Stimulated activated CD4-positive, alpha-beta T cell treated with anti-CD3 and anti-CD28 coated beads, Interleukin-1b, Interleukin-23, amount 100 ng/mL, for 4 hours (primary cell): ENCODE data around the gene LRFN2.

Source experiments
- DNase-seq, 2 donors: peaks; one replicate each; pipeline ENCODE4 v3.0.0-alpha.2; 2020; ENCODE audit warnings: low read depth in 2 of 2

LRFN2 gene

DNA sequence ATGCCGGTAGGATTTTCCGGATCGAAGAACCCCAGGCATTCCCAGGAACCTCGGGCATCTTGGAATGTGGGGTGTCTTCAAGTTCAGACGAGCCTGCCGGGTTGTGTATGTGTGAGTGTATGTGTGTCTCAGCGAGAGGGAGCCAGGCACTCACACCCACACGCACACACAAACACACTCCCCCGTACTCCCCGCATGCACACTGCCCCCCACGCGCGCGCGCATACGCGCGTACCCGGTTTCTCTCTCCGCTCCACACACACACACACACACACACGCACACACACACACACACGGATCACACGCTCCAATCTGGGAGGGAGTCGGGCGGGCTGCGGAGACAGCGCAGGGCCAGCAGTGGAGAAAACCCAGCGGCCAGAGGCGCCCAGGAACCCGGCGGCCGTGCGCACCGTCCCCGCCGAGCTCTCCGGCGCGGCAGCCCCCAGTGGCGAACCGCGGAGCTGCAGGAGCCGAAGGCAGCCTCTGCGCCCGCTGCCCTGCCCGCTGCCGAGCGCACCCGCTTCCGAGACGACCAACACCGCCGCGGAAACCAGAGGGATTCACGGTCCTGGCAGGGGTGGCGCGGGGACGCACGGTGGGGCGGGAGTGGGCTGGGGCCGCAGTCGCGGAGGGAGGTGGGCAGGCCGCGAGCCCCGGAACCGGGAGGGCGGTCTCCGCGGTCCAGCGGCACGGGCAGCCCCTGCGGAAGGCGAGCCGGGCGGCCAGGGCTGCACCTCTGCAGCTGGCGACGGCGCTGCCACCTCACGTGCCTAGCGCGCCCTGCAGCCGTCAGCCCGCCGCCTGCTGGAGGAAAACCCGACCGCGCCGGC is at the start of gene LRFN2:
Gene LRFN2, minus strand, starts transcription at position 125 of the 830 bp plus-strand sequence.
- peak; percentile 57 to 67 for DNase-seq

DNA sequence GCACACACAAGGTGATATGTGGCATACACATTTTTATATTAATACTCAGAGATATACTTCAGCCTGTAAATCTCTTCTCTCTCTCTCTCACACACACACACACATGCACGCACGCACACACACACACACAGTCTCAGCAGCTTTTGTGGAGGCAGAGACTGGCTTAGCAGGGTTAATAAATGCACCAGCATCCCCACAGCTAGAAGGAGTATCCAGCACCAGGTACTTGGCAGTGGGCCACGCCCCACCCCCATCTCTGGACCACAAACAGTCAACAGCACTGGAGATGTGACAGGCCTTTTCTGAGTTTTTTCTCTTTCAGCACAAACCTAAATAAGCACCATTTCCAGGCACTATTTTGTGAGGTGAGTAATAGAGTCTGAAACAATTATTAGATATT is 47.3 kb upstream of the LRFN2 start:
- DNase-seq: no peak

DNA sequence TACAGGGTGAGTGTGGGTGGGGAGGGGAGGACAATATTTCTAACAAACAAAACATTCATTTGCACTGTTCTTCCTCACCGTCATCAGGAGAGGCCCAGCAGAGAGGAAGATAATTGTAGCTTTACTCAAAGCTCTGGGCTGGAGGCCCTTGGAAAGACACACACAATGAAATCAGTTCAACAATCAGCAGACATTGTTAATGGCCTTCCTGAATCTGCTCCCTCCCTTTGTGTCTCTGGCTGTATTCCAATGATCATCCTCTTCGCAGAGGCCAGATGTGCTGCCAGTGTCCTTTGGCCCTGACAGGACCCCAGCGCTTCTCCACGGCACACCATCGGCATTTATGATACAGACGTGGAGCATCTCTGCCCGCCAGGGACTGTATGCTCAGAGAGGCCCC is 44.6 kb upstream of the LRFN2 start:
- DNase-seq: no peak

DNA sequence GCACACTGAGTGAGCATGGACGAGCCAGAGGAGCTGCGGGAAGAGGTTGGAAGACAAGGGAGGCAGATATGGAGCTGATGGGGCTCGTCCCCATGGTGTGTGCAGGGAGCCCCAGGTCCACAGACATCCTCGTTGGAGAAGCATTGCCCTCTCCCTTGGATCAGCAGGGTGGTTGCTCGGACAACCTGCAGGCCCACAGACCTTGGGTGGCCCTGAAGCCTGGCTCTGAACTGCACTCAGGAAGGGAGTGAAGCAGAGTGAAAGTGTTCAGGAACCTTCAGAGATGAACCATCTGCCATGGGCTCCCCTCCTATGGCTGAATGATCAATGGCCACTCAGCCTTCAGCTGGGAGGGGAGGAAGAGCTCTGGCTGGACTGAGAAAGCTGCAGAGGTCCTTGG is 43.3 kb upstream of the LRFN2 start:
- no peak for DNase-seq

DNA sequence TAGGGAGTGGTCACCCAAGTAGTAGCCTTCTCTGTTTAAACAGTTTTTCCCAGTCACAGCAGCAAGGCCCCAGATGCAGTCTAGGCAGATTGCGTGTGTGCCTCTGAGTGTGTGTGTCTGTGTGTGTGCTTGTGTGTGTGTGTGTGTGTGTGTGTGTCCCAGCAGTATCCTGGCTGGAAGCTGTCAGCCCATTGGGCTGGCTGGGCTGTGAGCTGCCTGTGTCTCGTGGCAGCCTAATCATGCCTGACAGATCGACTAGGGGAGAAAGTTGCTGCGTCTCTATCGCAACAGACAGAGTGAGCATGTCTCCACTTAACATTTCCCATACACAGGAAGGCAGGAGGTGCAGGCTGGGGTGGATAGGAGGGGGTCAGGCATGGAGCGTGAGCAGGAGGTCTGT is 42.9 kb upstream of the LRFN2 start:
- no peak for DNase-seq

DNA sequence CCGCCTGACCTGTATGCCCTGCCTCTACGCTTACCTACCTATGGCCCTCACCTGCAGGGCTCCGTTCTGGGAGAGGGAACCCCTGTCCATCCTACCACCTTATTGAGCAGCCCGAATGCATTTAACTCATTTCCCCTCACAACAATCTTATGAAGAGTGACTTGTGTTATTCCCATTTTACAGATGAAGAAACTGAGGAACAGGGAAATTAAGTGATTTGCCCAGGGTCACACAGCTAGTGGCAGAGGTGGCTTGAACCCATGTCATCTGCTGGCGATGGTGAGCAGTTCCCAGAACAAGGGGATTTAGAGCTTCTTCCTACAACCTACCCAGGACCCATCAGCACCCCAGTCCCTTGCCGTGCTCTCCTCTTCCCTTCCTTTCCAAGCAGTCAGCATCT is 42.3 kb upstream of the LRFN2 start:
- no peak for DNase-seq

DNA sequence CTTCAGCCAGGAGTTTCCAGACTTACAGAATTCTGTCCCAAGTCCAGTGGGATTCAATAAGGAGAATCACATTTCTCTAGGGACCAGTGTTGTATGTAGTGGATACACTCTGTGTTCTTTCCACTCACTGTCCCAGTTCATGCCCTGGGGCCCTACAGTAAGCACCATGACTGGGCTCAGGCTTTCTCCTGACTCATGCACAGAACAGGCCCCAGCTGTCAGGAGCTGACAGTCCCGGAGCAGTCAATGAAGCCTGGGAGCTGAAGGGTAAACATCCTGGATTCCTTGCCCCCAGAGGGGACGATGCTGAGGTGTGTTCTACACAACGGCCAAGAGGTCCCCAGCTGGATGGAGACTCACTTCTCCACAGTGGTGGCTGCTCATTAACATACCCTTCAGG is 40.2 kb upstream of the LRFN2 start:
- DNase-seq: no peak

DNA sequence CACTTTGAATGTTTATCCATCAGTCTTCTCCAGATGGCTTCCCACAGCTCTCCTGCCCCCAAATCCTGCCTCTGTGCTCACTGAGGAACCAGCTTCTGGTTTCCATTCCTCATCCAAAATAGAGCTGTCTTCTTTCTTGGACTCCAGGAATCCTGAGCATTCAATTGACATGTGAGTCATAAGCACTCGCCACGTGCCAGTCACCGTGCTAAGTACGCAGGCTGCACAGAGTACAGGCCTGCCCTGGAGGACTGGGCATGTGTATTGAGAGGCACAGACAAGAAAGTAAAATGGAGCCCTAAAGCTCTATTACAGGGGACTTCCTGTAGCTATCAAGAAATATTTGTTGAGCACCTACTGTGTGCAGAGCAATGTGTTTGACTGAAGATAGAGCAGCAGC is 39.7 kb upstream of the LRFN2 start:
- no peak for DNase-seq

DNA sequence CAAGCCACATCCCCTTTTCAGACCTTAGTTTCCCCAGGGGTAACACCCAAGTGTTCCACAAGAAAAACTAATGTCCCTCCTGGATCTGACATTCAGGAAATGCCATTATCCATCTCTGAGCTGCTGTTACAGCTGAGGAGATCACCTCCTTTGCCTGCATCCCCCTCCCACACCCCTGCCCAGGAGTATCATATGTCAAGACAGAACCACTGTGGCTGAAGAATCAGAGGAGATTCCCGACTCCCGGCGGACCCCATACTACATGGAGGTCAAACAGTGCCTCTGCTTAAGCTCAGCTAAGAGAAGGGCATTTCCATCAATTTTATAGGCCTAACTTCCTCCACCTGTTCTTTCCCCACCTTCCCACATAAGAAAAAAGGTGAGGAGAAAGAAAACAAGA is 36.8 kb upstream of the LRFN2 start:
- DNase-seq: no peak

DNA sequence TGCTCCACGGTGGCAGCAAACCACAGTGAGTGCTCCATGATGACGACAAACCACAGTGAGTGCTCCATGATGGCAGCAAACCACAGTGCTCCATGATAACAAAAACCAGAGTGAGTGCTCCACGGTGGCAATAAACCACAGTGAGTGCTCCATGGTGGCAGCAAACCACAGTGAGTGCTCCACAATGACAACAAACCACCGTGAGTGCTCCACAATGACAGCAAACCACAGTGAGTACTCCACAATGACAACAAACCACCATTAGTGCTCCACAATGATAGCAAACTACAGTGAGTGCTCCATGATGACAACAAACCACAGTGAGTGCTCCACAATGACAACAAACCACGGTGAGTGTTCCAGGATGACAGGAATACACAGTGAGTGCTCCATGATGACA is 36.0 kb upstream of the LRFN2 start:
- DNase-seq: no peak

DNA sequence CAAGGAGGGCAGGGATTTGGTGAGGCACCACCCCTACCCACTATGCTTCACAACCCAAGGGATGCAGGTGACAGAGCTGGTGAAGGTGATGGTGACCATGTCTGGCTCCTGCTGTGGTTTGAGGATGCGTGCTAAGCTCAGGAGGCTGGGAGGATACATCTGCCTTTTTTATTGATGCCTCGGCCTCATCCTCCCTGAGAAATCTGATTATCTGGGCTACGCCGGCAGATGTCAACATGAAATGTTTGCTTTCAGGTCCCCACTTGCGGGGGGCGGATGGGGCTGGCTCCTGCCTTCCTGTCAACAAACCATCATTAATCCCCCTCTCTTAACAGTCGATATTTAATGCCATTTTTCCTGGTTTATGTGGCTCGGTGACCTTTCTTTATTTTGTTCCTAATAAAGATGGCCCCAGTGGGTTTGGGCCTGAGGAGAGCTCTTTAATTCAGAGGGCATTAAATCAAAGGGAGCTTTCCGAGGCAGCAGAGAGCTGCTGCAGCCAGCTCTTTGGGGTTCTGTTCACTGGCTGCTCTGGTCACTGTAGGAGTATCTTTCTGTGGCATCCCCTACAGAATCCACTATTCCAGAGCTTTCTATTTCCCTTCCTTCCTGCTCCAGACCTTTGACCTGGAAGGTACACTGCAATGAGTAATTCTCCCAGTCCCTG is 33.5 kb upstream of the LRFN2 start:
- DNase-seq: no peak

DNA sequence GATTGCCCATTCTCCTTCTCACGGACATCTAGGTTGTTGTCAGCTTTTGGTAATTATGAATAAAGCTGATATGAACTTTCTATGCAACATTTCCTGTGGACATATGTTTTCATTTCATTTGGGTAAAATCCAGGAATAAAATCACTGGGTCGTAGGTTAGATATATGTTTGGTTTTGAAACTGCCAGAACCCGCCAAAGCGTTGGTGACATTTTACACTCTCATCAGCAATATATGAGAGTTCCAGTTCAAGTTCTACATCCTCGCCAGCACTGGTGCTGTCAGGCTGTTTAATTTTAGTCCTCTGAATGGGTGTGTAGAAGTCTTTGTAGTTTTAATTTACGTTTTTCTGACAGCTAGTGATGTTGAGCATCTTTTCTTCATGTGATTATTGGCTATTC is 27.5 kb upstream of the LRFN2 start:
- no peak for DNase-seq

DNA sequence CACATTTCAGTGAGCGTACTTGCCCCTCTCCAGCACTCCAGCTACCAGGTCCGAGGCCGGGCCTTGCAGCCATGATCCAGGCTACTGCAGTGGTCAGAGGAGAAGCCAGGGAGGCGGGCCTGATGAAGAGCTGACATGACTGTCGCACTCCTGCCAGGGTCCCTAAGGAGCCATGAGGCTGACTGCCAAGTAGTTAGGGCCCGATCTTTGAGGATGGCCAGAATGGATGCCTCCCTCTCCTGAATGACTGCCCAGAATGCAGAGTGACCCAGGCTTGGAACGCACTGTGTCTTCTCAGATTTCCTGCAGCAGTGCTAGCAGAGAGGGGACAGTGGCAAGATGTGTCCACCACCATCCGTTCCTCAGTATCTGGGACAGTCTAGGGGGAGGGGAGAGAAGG is 24.7 kb upstream of the LRFN2 start:
- DNase-seq: no peak

DNA sequence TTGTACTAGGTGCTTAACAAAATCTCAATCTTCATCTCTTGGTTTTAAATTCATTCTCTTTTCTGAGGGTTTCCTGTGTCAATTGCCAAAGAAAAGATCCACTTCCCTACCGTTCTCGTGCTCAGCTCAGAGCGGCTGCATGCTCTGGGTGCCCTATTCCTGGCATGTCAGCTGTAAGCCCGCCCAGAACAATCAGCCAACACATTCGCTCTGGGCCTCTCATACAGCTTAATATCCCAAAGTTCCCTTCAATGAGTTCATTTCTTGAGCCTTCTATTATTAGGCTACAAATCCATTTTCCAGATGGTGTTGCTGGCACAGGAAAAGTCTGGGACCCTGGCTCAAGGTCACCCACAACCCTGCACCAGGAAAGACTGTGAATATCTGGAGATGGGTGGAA is 24.3 kb upstream of the LRFN2 start:
- DNase-seq: no peak

DNA sequence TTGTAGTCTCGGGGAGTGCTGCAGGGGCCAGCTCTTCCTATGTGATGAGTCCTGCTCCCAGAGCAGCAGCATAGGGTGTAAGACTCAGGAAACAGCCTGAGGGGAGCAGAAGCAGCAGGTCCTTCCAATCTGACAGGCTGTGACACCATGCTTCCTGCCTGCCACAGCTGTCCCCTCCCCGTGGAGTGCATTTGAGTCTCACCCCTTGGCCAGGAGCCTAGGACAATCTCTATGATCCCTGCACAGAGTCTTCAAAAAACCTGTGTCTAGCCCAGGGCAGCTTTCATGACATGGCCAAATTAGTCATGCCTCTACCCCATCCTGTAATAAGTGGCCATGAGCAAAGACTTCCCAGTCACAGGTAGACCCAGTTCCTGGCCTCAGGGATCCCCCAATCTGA is 23.1 kb upstream of the LRFN2 start:
- no peak for DNase-seq

DNA sequence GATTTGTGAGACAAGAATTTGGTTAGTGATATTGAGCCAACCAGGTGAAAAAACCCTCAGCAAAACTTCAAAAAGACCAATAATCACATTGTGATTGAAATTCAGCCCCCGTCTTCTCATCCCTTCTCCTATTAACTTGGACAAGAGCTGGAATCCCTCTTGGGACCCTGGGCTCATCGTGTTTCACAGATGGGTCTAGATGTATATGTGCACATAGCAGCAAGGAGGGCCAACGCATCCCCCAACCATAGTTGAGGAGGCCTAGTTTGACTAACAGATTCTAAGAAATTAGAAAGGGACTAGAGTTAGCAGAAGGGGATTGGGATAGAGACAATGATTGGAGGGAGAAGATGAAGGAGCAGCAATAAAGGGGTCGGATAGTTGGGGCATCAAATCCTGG is 19.8 kb upstream of the LRFN2 start:
- DNase-seq: no peak

DNA sequence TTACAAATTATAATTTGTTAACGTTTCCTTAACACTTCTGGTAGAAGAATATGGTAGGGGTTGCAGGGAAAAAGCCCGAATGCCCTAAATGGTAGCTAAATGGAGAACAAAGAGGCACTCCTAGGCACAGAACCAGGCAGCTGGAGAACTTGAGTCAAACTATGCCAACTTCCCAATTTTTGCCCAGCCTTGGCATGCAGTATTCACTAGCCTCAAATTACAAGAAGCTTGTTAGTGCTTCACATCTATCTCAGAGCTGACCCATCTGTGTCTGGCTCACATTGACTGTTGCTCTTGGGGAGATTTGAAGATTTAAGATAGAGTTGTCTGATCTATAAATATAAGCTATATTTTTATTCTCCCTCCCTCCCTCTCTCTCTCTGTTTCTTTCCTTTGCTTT is 19.4 kb upstream of the LRFN2 start:
- DNase-seq: no peak

DNA sequence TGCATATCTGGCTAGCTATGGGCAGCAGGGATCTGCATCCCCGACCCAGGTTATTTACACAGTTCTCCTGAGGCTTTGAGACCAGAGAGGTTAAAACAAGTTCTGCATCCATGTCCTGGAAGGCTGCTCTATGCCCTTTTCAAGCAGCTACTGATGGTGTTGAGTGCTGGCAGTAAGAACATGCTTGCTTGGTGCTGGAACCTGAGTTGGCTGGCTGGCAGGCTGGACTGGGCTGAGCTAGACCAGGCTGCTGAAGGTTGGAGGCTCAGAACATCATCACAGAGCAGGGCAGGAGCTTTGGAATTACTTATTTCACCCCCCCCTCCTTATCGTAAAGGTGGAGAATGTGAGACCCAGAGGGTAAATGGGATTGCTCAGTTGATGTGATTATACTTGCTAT is 16.9 kb upstream of the LRFN2 start:
- no peak for DNase-seq

DNA sequence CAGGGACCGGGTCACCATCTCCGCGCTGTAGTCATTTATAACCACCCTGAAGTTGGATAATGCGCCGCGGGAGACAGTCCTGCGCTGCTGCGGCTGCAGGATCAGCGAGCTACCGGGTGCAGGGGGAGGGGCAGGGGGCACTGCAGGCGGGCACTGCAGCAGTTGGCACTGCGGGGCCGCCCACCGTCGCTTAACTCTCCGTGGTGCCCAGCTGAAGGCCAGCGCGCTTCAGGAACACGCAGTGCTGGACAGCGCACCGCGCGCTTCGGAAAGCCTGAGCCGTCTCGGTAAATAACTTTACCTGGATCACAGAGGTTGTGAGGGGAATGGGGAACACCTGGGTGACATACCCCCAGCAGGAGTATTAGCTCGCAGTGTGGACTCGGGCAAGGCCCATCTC is 12.4 kb upstream of the LRFN2 start:
- no peak for DNase-seq

DNA sequence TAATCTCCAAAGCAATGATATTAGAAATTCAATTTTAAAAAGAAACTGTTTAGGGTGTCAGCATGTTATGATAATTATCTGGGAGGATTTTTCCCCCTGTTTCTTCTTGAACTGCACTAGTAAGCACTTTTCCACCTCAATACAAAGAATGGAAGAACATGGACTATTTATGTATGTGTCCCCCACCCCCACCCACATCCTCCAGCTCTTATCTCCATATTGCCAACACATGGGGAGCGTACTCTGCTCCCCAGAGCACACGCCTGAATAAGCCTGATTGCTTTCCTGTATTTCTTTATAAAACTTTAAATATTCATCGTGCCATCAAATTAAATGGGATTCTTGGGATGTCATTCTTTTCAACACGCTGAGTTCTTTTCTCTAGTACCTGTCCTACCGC is 11.4 kb upstream of the LRFN2 start:
- no peak for DNase-seq

DNA sequence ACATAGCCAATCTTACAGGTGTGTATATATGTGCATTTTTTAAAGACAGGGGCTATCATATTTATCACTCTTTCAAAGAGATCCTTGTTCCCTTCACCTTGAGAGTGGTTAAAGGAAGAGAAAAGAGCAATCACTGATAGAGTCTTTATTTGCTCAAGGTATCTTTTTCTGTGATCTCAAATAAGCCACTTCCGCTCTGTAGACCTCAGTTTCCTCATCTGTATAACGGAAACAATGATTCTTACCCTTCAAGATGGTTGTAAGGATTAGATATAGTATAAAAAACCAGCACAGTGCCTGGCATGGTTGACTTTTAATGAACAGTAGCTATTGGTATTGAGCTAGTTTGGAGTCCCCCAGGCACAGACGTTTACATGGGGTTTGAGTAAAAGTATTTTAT is 10.1 kb upstream of the LRFN2 start:
- DNase-seq: no peak

DNA sequence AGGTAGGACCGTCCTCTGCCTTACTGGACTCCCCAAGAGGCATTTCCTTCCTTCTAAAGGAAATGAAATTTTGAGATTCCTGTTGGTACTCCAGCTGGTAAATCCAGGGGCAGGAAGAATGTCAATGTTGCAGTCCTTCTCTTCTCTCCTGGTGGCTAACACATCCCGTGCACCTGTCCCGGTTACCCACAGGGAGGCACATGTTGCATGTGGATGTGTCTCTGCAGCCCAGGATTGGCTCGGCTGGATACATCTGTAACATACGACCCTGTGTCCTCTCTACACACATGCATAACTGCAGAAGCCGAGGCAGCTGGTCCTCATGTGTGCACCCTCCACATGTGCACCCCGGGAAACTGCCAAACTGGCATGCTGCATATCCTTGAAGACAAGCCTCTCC is 1.3 kb upstream of the LRFN2 start:
- no peak for DNase-seq

DNA sequence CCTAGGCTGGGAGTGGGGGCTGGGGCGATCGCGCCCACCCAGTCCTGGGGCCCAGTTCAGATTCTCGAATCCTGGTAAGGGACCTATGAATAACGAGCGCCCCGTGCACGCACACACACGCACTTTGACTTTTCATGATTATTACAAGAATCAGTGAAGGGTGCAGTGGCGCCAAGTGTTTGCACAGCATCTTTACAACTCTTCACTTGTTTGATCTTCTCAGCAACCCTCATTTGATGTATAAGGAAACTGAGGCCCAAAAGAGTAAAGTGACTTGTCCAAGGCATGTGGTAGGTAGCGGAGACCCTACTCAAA is 863 bp upstream of the LRFN2 start:
- no peak for DNase-seq
